ENCODE data around the gene C16orf90.

- TF ChIP-seq EZH2 (IDR thresholded peaks at IDR 0.05; ENCODE audit: borderline replicate concordance, insufficient read depth, low read depth, low read length, poor library complexity, severe bottlenecking): no peak
- TF ChIP-seq, protein P1, sequence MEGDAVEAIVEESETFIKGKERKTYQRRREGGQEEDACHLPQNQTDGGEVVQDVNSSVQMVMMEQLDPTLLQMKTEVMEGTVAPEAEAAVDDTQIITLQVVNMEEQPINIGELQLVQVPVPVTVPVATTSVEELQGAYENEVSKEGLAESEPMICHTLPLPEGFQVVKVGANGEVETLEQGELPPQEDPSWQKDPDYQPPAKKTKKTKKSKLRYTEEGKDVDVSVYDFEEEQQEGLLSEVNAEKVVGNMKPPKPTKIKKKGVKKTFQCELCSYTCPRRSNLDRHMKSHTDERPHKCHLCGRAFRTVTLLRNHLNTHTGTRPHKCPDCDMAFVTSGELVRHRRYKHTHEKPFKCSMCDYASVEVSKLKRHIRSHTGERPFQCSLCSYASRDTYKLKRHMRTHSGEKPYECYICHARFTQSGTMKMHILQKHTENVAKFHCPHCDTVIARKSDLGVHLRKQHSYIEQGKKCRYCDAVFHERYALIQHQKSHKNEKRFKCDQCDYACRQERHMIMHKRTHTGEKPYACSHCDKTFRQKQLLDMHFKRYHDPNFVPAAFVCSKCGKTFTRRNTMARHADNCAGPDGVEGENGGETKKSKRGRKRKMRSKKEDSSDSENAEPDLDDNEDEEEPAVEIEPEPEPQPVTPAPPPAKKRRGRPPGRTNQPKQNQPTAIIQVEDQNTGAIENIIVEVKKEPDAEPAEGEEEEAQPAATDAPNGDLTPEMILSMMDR (IDR thresholded peaks at IDR 0.05): no peak
These were observed 41.0 kb upstream of the C16orf90 start for GRCh38 chr16:3536271-3536731.

Measured in B cell (primary cell).